Activated CD4-positive, alpha-beta memory T cell treated with anti-CD3 and anti-CD28 coated beads for 36 hours (primary cell): Measurements from ENCODE around the gene SV2B. TPM values are rescaled to one million over a fixed set of nuclear protein-coding genes. Genes with fewer than 3 reads are reported as not detected.

Source experiments
- CTCF ChIA-PET: fragments of 350-600 bp; sonication (Branson Sonifier 250); formaldehyde crosslinking; loops from one replicate; lab custom pipeline; 2021; ENCODE audit warnings: antibody characterized with exemption, inconsistent platforms; lab: Charles Lee
- POLR2A ChIA-PET: fragments of 350-600 bp; sonication (Branson Sonifier 250); formaldehyde crosslinking; loops from one replicate; lab custom pipeline; 2021; ENCODE audit warnings: antibody characterized with exemption; lab: Charles Lee
- DNase-seq: peaks from one replicate; pipeline ENCODE4 v3.0.0-alpha.2; 2020
- H3K27ac Mint-ChIP-seq: one replicate; pipeline ENCODE4 v1.8.0; 2021; ENCODE audit warnings: mixed read lengths
- H3K27me3 Mint-ChIP-seq: one replicate; pipeline ENCODE4 v1.8.0; 2021; ENCODE audit warnings: mixed read lengths
- H3K36me3 Mint-ChIP-seq: one replicate; pipeline ENCODE4 v1.8.0; 2021; ENCODE audit warnings: mixed read lengths
- H3K4me1 Mint-ChIP-seq: one replicate; pipeline ENCODE4 v1.8.0; 2021; ENCODE audit warnings: low read depth, mixed read lengths
- H3K4me3 Mint-ChIP-seq: one replicate; pipeline ENCODE4 v1.8.0; 2021; ENCODE audit warnings: mild to moderate bottlenecking, mixed read lengths
- H3K9me3 Mint-ChIP-seq: one replicate; pipeline ENCODE4 v1.8.0; 2021; ENCODE audit warnings: mixed read lengths
- intact Hi-C: fragments of 100-400 bp; cut with micrococcal nuclease; formaldehyde crosslinking; loops from one replicate; pipeline ENCODE4 v1.15.1; 2023
- total RNA-seq, 2 experiments: library from RNA; stranded (reverse); gene quantifications; one replicate each; pipeline ENCODE4 v1.2.3, GENCODE V29; 2021

SV2B gene
- total RNA-seq, 2 experiments from 2014 or later = 0.02 to 0.05 TPM

DNA sequence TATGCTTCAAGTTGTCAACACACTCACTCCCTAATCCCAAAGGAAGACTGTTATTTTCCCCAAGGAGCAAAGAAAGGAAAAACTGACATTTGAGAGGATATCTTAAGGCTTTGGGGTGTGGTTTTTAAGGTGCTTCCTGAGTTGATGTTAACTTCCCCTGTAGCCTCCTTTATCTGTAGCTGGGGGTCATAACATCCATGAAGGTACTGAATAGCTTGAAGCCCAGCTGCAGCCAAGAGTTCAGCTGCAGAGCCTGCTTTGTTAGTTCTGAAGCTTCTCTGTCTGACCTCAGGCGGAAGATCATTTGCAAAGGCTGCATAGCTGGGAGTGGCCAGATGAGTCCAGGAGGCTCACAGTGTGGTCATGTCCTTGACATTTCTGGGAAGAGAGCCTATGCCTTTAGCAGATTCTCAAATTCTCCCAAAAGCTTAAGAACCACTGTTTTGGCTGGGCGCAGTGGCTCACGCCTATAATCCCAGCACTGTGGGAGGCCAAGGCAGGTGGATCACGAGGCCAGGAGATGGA, 165.4 kb downstream of the SV2B start:
- DNase-seq = no peak
- intact Hi-C loops = no loop called here
- Mint-ChIP-seq H3K27ac (no peak overlapping the region), H3K4me1 (no peaks in the 10 kb centered on the region), H3K36me3 (no peaks in the 10 kb centered on the region), H3K27me3 (peaks cover 12% of the 10 kb centered on the region), H3K9me3 (no peaks in the 10 kb centered on the region), H3K4me3 (no peak overlapping the region)
- ChIA-PET CTCF (interaction anchor here (1.7 kb wide), 1 partner anchor 210 kb away, joined by 5 read pairs; no protein-coding TSS in a partner anchor), POLR2A (no interaction called here)

DNA sequence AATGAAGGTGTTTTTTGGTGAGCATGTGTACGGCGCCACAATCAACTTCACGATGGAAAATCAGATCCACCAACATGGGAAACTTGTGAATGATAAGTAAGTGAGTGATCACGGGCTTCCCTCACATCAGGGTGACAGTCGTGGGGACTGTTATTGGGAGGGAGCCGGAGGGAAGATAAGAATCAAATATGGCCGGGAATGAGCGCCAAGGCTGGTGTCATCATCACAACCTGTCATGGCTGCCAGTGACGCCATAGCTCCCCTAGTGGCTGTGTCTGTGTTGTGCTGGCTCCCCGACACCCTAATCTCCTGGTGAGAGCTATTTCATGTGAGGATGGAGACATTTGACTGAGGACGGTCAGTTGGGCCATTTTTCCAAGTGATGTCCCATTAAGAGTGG, 168.5 kb downstream of the SV2B start:
- H3K4me1 Mint-ChIP-seq = peaks cover 8% of the 10 kb centered on the region
- ChIA-PET CTCF (interaction anchor here (0.7 to 2.5 kb wide), 8 partner anchors 10 to 213 kb away, joined by 3 to 29 read pairs (median 4); no protein-coding TSS in a partner anchor), POLR2A (interaction anchor here (0.6 kb wide), 1 partner anchor 22 kb away, joined by 3 read pairs; no protein-coding TSS in a partner anchor)
- peaks cover 19% of the 10 kb centered on the region for H3K27me3 Mint-ChIP-seq
- intact Hi-C loops = no loop called here
- DNase-seq = peak; percentile 39
- H3K4me3 Mint-ChIP-seq = no peak overlapping the region
- no peak overlapping the region for H3K27ac Mint-ChIP-seq
- H3K36me3 Mint-ChIP-seq = no peaks in the 10 kb centered on the region
- H3K9me3 Mint-ChIP-seq = no peaks in the 10 kb centered on the region

DNA sequence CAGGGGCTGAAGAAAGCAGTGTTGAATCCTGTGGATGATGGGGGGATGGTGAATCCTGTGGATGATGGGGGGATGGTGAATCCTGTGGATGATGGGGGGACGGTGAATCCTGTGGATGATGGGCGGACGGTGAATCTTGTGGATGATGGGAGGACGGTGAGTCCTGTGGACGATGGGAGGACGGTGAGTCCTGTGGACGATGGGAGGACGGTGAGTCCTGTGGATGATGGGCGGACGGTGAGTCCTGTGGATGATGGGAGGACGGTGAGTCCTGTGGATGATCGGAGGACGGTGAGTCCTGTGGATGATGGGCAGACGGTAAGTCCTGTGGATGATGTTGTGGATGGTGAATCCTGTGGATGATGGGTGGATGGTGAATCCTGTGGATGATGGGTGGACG, 170.7 kb downstream of the SV2B start:
- Mint-ChIP-seq H3K9me3 (peaks cover under 1% of the 10 kb centered on the region), H3K27ac (no peak overlapping the region), H3K27me3 (peaks cover 17% of the 10 kb centered on the region), H3K4me1 (peaks cover 8% of the 10 kb centered on the region), H3K36me3 (no peaks in the 10 kb centered on the region), H3K4me3 (no peak overlapping the region)
- POLR2A ChIA-PET = no interaction called here
- no peak for DNase-seq
- intact Hi-C loops = loop anchor here (1.0 to 2.0 kb wide), 3 partner anchors 214 to 339 kb away; no protein-coding TSS in a partner anchor
- CTCF ChIA-PET = interaction anchor here (0.7 to 2.5 kb wide), 5 partner anchors 9 to 1510 kb away, joined by 3 to 29 read pairs (median 6); no protein-coding TSS in a partner anchor

DNA sequence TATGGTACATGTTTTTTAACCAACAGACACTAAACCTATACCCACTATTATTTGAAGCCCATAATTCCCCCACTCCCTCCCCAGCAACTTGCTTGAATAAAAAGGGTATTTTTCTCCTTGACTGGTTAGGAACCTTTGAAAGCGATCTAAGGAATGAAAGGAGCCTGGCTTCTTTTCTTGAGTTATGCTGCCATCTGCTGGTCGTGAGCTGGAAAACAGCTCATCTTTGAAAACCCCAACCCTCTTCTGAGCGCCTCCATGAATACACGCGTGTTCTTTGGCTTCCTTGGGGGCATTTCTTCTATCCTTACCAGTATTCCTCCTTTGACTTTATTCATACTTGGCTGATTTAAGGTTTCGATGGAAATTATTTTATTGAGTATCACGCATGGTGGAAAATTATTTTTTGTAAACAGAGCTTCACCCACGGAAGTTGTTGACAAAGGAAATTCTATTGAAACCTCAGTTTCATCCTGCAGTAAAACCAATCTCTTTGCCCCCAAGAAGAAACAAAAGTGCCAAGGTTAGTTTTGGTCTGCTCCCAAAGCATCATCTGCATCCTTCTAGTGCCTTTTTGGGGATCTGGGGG, 171.6 kb downstream of the SV2B start:
- intact Hi-C loops = loop anchor here (1.0 to 2.0 kb wide), 3 partner anchors 215 to 340 kb away; no protein-coding TSS in a partner anchor
- H3K9me3 Mint-ChIP-seq = peaks cover 8% of the 10 kb centered on the region
- peaks cover 17% of the 10 kb centered on the region for H3K27me3 Mint-ChIP-seq
- POLR2A ChIA-PET = interaction anchor here (1.1 kb wide), 1 partner anchor 339 kb away, joined by 3 read pairs; the partner anchor contains the start of gene HDDC3
- no peak overlapping the region for H3K27ac Mint-ChIP-seq
- CTCF ChIA-PET = interaction anchor here (0.6 to 3.9 kb wide), 31 partner anchors 12 to 1531 kb away, joined by 3 to 84 read pairs (median 4); partner anchors contain the start of genes BLM, HDDC3, MAN2A2 and RCCD1
- peak; percentile 72 for DNase-seq
- peaks cover 8% of the 10 kb centered on the region for H3K4me1 Mint-ChIP-seq
- H3K4me3 Mint-ChIP-seq = peak overlapping the region; percentile 16
- H3K36me3 Mint-ChIP-seq = no peaks in the 10 kb centered on the region

DNA sequence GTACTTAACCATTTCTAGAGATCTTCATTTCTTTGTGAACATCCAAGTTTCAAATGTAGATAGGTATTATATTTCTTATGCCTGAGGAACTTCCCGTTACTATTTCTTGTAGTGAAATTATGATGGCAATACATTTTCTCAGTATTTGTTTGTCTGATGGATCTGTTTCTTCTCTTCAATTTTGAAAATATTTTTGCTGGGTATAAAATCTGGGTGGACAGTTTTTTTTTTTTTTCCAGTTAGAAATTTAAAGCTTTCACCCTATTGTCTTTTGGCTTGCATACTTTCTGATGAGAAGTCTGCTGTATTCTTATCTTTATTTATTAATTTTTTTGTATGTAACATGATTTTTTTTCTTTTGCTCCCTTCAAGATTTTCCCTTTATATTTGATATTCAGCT, 175.8 kb downstream of the SV2B start:
- Mint-ChIP-seq H3K4me3 (no peak overlapping the region), H3K36me3 (no peaks in the 10 kb centered on the region), H3K27ac (no peak overlapping the region), H3K9me3 (peaks cover 8% of the 10 kb centered on the region), H3K4me1 (peaks cover 8% of the 10 kb centered on the region), H3K27me3 (peaks cover 10% of the 10 kb centered on the region)
- CTCF ChIA-PET = interaction anchor here (1.2 kb wide), 1 partner anchor 220 kb away, joined by 4 read pairs; no protein-coding TSS in a partner anchor
- intact Hi-C loops = no loop called here
- no peak for DNase-seq
- POLR2A ChIA-PET = no interaction called here

DNA sequence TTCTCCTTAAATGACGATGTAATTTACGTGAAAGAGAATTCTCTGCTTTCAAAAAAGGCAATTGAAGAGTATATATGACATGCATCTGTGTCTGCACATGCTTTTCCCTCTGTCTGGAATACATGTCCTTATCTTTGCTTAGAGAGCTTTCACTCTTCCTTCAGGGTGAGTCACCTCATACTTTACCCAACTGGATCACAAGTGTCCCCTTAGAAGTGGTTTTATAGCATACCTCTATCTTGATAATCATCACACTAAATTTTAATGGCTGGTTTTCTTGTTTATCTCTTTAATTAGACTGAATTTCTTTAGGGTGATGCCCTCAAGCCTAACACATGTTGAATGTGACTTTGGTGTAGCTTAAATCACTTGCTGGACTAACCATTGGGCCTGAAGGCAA, 178.9 kb downstream of the SV2B start:
- ChIA-PET POLR2A (no interaction called here), CTCF (interaction anchor here (0.9 to 1.5 kb wide), 2 partner anchors 10 to 24 kb away, joined by 3 to 4 read pairs; no protein-coding TSS in a partner anchor)
- Mint-ChIP-seq H3K36me3 (no peaks in the 10 kb centered on the region), H3K4me3 (no peak overlapping the region), H3K27ac (no peak overlapping the region), H3K9me3 (peaks cover 8% of the 10 kb centered on the region), H3K4me1 (no peaks in the 10 kb centered on the region), H3K27me3 (peaks cover 8% of the 10 kb centered on the region)
- intact Hi-C loops = no loop called here
- no peak for DNase-seq

DNA sequence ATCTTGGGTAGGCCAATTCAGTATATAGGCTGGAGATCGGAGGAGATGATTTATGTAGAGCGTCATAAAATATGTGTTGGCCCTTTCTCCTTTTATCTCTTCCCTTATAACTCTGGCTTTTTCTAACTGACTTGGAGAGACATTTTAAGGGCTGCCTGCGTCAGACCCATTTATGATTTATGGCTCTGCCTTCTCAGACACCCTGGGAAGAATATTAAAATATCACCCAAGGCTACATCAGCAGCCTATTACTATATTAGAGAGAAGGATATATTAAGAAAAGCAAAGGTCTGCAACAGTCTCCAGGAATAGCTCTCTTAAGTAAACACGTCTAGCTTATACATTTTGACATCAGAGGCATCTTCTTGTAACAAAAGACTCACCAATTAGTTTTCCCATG, 179.4 kb downstream of the SV2B start:
- intact Hi-C loops = no loop called here
- Mint-ChIP-seq H3K36me3 (no peaks in the 10 kb centered on the region), H3K27ac (no peak overlapping the region), H3K4me1 (no peaks in the 10 kb centered on the region), H3K4me3 (no peak overlapping the region), H3K27me3 (peaks cover 8% of the 10 kb centered on the region), H3K9me3 (peaks cover 8% of the 10 kb centered on the region)
- DNase-seq = no peak
- ChIA-PET POLR2A (no interaction called here), CTCF (interaction anchor here (1.0 to 1.5 kb wide), 2 partner anchors 23 to 224 kb away, joined by 3 to 4 read pairs; no protein-coding TSS in a partner anchor)

DNA sequence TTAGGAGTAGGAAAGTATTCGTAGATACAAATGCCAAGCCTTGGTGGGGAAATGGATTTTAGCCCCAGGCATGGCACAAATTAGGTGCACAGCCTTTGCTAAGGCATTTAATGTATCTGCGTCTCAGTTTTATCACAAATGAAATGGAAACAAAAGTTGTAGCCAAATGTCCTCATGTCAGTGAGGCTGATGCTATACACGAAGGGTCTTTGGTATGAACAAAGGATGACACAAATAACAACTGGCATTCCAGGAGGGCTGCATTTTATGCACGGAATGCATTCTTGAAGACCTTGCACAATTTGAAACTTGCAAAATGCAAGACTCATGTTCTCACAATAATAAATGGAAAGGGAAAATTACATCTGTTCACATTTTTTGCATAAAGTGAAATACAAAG, 181.9 kb downstream of the SV2B start:
- H3K4me1 Mint-ChIP-seq = no peaks in the 10 kb centered on the region
- no peak overlapping the region for H3K27ac Mint-ChIP-seq
- H3K36me3 Mint-ChIP-seq = no peaks in the 10 kb centered on the region
- DNase-seq = no peak
- no peak overlapping the region for H3K4me3 Mint-ChIP-seq
- intact Hi-C loops = no loop called here
- ChIA-PET CTCF (interaction anchor here (4.6 kb wide), 1 partner anchor 10 kb away, joined by 23 read pairs; no protein-coding TSS in a partner anchor), POLR2A (no interaction called here)
- H3K27me3 Mint-ChIP-seq = peaks cover 8% of the 10 kb centered on the region
- no peaks in the 10 kb centered on the region for H3K9me3 Mint-ChIP-seq

DNA sequence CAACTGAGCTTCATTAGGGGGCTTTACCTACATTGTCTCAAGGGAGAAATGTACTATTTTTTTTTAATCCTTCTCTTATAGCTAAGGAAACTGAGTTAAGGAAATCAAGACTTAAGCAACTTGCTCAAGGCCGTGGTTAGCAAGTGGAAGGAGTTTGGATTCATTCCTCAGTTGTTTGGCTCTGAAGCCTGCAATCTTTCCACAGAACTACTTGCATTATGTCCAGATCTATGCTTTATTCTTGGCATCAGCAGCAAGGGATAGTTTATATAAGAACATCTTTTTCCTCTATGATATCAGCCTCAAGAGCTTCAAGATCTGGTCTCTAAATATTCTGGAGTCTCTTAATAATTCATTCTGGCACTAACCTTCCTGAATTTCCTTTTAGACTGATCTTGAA, 182.4 kb downstream of the SV2B start:
- CTCF ChIA-PET = interaction anchor here (1.4 to 4.6 kb wide), 2 partner anchors 10 to 227 kb away, joined by 3 to 23 read pairs; no protein-coding TSS in a partner anchor
- H3K27me3 Mint-ChIP-seq = peaks cover 9% of the 10 kb centered on the region
- no peak for DNase-seq
- POLR2A ChIA-PET = no interaction called here
- no peaks in the 10 kb centered on the region for H3K9me3 Mint-ChIP-seq
- no peaks in the 10 kb centered on the region for H3K36me3 Mint-ChIP-seq
- intact Hi-C loops = no loop called here
- H3K4me1 Mint-ChIP-seq = no peaks in the 10 kb centered on the region
- no peak overlapping the region for H3K4me3 Mint-ChIP-seq
- no peak overlapping the region for H3K27ac Mint-ChIP-seq

DNA sequence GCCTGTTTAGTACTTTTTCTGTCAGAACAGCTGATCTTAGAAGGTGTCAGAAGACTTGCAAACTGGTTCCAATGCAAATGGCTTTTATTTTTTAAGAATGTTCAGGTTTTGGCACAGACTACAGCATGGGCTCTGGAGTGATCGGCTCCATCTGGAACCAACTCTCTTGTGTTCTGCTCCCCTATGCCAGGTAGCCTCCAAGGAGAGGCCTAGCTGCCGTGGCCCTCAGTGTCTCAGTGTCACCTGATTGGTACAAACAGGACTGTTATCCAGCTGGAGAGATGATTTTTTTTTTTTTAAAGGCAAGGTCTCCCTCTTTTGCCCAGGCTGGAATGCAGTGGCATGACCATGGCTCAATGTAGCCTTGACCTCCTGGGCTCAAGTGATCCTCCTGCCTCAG, 183.1 kb downstream of the SV2B start:
- no peaks in the 10 kb centered on the region for H3K4me1 Mint-ChIP-seq
- H3K36me3 Mint-ChIP-seq = no peaks in the 10 kb centered on the region
- no peaks in the 10 kb centered on the region for H3K9me3 Mint-ChIP-seq
- no peak overlapping the region for H3K27ac Mint-ChIP-seq
- ChIA-PET CTCF (interaction anchor here (0.9 to 4.6 kb wide), 3 partner anchors 11 to 227 kb away, joined by 3 to 23 read pairs (median 3); no protein-coding TSS in a partner anchor), POLR2A (no interaction called here)
- peaks cover 9% of the 10 kb centered on the region for H3K27me3 Mint-ChIP-seq
- no peak for DNase-seq
- intact Hi-C loops = no loop called here
- H3K4me3 Mint-ChIP-seq = no peak overlapping the region

DNA sequence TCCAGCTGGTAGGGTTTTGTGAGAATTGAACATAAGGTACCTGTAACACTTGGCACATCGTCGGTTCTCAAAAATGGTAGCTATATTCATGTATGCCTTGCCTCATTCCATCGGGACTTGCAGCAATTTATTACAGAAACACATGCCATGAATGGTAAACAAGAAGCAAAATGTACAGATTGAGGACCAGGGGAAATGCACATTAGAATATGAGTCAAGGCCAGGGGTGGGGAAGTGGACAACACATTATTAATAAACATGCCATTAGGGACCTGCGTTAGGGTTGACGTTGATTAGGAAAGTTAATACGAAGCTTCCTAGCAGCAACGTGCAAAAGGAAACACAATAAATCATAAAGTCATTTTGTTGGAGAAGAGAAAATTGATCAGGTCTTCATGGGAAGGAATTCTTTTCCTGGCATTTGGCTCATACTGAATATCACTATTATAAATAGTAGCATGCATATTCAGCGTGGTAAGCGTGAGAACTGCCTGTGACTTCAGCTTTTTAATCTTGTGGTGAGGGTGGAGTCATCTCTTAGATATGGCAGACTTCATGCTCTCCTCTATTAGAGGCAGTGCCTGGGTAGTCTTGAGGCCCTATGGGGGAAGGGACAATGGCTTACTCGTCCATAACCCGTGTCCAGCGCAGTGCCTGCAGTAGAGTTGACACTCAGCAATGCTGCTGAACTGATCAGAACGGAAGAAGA, 184.9 kb downstream of the SV2B start:
- POLR2A ChIA-PET = no interaction called here
- no peak overlapping the region for H3K27ac Mint-ChIP-seq
- DNase-seq = no peak
- peaks cover 9% of the 10 kb centered on the region for H3K27me3 Mint-ChIP-seq
- no peaks in the 10 kb centered on the region for H3K9me3 Mint-ChIP-seq
- intact Hi-C loops = no loop called here
- no peaks in the 10 kb centered on the region for H3K4me1 Mint-ChIP-seq
- no peaks in the 10 kb centered on the region for H3K36me3 Mint-ChIP-seq
- CTCF ChIA-PET = interaction anchor here (4.6 kb wide), 1 partner anchor 13 kb away, joined by 23 read pairs; no protein-coding TSS in a partner anchor
- no peak overlapping the region for H3K4me3 Mint-ChIP-seq

DNA sequence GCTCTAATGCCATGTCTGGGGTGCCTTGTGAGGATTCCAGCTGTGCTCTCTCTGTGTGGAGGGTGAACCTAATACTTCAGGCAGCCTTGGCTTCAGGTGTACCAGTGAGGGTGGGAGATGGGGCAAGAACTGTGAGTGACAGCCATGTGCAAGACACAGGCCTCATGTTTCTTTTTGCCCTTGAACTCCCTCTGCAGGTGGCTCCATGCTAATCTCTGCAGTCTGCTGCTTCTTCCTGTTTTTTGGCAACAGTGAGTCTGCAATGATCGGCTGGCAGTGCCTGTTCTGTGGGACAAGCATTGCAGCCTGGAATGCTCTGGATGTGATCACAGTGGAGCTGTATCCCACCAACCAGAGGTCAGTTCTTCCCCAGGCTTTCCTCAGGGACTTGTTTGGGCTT, 189.3 kb downstream of the SV2B start:
- Mint-ChIP-seq H3K27ac (no peak overlapping the region), H3K9me3 (no peaks in the 10 kb centered on the region), H3K27me3 (peaks cover 2% of the 10 kb centered on the region), H3K36me3 (no peaks in the 10 kb centered on the region), H3K4me3 (no peak overlapping the region), H3K4me1 (no peaks in the 10 kb centered on the region)
- POLR2A ChIA-PET = no interaction called here
- intact Hi-C loops = no loop called here
- CTCF ChIA-PET = interaction anchor here (0.5 to 0.8 kb wide), 2 partner anchors 18 to 788 kb away, joined by 3 read pairs; no protein-coding TSS in a partner anchor
- DNase-seq = peak; percentile 14
